HG02884 (cell line): ENCODE data around the gene PRKAR2A.
"Not testable (repeated sequence)": the region's sequence is repeated elsewhere in the genome, so short reads cannot be mapped to it uniquely, and the experiment has no call there.

Source experiments
- ATAC-seq: cut with Tn5 transposase; IDR thresholded peaks from one replicate; pipeline ENCODE4 v1.9.1; 2021; ENCODE audit warnings: mild to moderate bottlenecking, moderate library complexity; ENCODE audit not compliant: unreplicated experiment

The PRKAR2A gene

DNA sequence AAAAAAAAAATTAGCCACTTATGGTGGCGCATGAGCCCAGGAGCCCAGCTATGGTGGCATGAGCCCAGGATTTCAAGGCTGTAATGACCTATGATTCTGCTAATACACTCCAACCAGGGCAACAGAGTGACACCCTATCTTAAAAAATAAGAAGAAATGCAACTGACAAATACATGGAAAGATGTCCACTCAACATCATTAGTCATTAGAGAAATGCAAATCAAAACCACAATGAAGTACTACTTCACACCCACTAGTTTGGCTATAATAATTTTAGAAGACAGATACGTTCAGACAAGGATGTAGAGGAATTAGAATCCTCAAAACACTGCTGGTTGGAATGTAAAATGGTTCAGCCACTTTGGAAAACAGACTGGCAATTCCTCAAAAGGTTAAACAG is 10.5 kb downstream of the PRKAR2A start:
- no peak for ATAC-seq

GRCh38 chr3:48835650-48836366 is 11.9 kb downstream of the PRKAR2A start:
- no peak for ATAC-seq

DNA sequence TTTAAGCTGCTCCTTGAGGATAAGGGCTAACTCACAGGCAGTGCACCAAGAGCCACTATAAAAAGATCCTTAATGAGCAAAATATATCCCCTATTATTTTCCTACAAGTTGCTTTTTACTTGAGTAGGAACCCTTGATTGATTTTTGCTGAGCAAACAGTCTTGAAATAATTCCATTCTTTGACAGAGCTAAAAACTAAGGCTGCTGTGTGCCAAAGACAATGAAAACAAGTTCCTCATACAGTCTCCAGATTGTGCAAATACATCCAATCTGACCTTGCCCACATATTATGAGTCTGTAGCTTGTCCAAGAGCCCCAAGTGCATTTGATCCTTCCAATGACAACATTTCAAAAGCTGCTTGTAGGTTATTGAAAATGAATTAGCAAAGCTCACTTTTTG is 15.0 kb downstream of the PRKAR2A start:
- no peak for ATAC-seq

DNA sequence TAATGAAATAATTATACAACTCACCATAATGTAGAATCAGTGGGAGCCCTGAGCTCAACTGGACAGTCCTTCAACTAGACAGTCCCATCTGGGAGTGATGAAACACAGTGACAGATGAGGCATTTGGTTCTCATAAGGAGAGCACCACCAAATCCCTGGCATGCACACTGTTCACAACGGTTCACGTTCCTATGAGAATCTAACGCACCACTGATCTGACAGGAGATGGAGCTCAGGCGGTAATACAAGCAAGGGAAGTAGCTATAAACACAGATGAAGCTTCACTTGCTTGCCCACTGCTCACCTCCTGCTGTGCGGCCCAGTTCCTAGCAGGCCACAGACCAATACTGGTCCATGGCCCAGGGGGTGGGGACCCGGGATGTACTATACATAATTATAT is 17.0 kb downstream of the PRKAR2A start:
- ATAC-seq, result no peak

DNA sequence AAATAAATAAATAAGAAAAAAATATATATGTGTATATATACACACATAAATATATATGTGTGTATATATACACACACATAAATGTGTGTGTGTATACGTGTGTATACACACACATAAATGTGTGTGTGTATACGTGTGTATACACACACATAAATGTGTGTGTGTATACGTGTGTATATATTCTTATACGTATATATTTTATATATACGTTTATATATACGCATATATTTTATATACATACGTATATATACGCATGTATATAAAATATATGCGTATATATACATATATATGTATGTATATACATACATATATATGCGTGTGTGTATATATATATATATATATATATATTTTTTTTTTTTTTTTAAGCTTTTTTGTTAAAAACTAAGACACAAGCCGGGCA is 18.1 kb downstream of the PRKAR2A start:
- ATAC-seq, result not testable (repeated sequence)

DNA sequence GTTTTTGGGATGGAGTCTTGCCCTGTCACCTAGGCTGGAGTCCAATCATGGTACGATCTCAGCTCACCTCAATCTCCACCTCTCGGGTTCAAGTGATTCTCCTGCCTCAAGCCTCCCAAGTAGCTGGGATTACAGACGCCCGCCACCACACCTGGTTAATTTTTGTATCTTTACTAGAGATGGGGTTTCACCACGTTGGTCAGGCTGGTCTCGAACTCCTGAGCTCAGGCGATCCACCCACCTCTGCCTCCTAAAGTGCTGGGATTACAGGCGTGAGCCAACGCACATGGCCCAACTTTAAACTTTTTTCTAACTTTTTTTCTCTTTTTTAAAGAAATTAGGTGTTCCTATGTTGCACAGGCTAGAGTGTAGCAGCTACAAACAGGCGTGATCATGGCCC is 19.8 kb downstream of the PRKAR2A start:
- not testable (repeated sequence) for ATAC-seq

DNA sequence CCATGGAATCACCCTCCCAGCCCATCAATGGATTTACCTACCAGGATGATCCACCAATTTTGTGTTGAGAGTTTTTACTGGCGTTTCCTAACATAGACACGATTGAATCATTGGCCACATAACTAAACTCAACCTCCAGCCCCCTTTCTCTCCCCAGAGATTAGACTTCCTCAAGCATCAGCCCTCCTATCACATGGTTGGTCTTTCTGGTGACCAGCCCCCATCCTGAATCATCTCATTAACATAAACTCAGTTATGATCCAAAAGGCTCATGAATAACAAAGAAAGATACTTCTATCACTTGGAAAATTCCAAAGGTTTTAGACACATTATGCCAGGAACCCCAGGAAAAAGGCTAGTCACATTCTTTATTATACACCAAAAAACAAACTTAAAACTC is 21.2 kb downstream of the PRKAR2A start:
- ATAC-seq, result no peak

DNA sequence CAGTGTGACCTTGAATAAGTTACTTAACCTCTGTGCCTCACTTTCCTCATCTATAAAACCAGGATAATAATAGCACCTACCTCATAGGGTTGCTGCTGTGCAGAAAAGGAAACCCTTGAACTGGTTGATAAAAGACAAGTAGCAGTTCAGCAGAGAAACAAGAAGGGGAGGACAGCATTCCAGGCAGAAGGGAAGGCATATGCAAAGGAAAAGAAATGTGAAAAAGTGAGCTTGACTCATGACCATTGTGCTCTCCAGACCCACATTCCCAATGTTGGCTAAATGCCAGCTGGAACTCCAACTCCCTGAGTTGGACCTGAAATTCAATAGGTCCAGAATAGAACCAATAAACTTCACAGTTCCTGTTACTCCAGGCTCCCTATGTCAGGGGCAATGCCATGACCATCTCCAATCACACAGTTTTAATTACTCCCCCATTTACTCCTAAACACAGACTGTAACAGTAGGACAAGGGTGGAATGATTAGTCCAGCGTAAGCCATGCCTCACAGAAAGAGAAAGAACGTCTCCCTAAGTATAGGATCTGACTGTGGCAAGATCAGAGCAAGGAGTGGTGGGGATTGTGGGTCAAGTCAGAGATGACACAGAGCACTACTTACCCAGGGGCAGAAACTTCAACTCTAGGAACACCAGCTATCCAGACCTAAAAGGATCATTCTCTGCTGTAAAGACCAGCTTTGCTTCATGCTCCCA is 26.9 kb downstream of the PRKAR2A start:
- no peak for ATAC-seq

GRCh38 chr3:48819234-48820221 is 28.1 kb downstream of the PRKAR2A start:
- no peak for ATAC-seq

GRCh38 chr3:48811524-48811923 is 36.1 kb downstream of the PRKAR2A start:
- ATAC-seq, result no peak

DNA sequence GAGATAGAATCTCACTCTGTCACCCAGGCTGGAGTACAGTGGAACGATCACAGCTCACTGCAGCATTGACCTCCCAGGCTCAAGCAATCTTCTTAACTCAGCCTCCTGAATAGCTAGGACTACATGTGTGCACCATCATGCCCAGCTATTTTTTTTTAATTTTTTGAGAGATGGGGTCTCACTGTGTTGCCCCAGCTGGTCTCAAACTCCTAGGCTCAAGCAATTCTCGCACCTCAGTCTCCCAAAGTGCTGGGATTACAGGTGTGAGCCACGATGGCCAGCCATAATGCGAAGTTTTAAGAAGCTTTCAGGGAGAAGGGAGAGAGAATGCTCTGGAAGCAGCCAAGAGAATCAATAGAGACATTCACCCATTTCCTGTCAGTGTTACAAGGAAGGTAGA is 42.7 kb downstream of the PRKAR2A start:
- no peak for ATAC-seq

DNA sequence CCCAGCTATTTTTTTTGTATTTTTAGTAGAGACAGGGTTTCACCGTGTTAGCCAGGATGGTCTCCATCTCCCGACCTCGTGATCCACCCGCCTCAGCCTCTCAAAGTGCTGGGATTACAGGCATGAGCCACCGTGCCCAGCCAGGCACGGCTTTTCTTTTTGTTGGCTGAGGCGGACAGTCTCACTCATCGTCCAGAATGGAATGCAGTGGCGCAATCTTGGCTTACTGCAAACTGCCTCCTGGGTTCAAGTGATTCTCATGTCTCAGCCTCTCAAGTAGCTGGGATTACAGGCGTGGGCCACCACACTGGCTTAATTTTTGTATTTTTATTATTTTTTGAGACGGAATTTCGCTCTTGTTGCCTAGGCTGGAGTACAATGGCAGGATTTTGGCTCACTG is 46.8 kb downstream of the PRKAR2A start:
- ATAC-seq, result not testable (repeated sequence)

DNA sequence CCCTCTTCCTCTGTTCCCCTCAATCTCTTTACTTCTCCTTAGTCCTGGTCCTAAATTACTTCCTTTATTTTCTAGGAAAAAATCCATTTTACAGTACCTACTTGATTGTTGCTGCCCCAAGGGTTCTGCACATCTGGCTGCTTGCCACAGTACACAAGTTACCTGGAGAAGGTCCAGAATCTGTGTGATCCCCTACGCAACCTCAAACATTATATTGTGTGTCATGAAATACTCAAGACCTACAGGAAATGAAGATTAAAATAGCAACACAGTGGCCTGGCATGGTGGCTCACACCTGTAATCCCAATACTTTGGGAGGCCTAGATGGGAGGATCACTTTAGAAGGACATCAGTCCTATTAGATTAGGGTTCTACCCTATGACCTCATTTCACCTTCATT is 48.7 kb downstream of the PRKAR2A start:
- no peak for ATAC-seq

- no peak for ATAC-seq
Observed at GRCh38 chr3:48797626-48798025, 50.0 kb downstream of the PRKAR2A start.

DNA sequence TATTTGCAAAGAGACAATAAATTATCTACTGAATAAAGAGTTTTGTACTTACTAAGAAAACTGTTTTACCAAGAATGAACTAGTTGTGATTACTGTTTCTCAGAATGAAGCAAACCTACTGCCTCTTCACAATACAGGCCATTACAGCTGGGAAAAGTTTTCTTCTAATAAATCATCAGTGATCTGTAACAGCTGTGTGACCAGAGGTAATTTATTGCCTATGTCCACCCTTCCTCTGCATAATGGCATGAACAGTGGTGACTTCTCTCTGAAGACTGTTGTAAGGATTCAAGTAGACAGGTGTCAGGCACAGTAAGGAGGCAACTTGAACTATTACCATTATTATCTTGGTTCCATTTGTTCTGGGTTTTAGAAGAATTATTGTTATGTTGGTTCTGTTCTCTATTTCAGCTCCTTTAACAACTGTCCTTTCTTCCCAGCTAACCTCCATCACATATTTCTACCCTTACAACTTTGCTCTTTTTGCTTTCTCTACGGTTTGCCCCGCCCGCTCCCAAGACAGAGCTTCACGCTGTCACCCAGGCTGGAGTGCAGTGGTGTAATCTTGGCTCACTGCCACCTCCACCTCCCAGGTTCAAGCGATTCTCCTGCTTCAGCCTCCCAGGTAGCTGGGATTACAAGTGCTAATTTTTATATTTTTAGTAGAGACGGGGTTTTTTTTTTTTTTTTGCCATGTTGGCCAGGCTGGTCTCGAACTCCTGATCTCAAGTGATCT is 51.5 kb downstream of the PRKAR2A start:
- ATAC-seq, result no peak

DNA sequence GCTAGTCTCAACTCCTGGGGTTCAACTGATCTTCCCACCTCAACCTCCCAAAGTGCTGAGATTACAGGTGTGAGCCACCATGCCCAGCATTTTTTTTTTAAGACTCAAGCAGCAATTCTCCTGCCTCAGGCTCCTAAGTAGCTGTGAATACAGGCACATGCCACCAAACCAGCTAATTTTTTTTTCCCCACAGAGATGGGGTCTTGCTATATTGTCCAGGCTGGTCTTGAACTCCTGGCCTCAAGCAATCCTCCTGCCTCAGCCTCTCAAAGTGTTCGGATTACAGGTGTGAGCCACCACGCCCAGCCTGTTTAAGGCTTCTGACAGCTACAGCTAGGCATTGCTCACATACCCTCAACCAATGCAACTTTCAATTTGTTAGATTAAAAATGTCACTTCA is 54.2 kb downstream of the PRKAR2A start:
- not testable (repeated sequence) for ATAC-seq

DNA sequence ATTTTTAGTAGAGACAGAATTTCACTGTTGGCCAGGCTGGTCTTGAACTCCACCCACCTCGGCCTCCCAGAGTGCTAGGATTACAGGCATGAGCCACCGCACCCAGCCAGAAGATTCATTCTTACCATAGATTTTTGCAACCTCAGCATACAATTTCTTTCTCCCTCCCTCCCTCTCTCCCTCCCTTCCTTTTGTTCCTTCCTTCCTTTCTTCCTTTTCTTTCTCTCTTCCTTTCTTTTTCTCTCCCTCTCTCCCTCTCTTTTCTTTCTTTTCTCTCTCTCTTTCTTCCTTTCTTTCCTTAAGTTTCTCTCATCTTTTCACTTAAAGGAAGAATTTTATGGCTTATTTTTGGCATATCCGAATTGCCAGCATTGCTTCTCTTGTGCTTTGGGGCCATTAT is 58.0 kb downstream of the PRKAR2A start:
- ATAC-seq, result no peak

- ATAC-seq, result no peak
Observed at GRCh38 chr3:48788544-48789162, 59.0 kb downstream of the PRKAR2A start.

- ATAC-seq, result no peak
Observed at GRCh38 chr3:48784426-48785120, 63.1 kb downstream of the PRKAR2A start.

DNA sequence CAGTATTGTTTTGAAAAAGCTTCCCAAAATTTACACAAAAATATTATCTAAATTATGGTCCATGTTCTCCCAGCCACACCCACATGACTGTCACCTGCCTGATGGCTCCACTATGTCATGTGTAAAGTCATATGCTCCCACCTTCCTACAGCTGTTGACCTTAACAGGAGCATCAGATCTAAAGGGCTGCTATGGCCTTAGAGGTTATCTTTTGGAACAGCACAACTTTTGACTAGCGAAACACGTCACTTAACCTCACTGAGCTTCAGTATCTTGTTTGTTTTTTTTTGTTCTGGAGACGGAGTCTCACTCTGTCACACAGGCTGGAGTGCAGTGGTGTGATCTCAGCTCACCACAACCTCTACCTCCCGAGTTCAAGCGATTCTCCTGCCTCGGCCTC is 64.4 kb downstream of the PRKAR2A start:
- ATAC-seq, result no peak
